Large intestine (tissue), 3 donors: ENCODE results near the gene CCDC182. TPM values are rescaled to one million over a fixed set of nuclear protein-coding genes. Genes with fewer than 3 reads are reported as not detected.

ENCODE experiments used
- DNase-seq, 2 donors: peaks; one replicate each; pipeline versions ENCODE4 v3.0.0 to v3.0.0-alpha.2; 2013
- H3K27ac ChIP-seq: one replicate; pipeline ENCODE4 v1.5.1; 2013; ENCODE audit warnings: low read length
- H3K27me3 ChIP-seq: 2 replicates; pipeline ENCODE4 v1.6.1; 2013; ENCODE audit warnings: low read length; ENCODE audit not compliant: control insufficient read depth, insufficient read depth
- H3K36me3 ChIP-seq: 2 replicates; pipeline ENCODE4 v1.6.1; 2013; ENCODE audit warnings: low read length; ENCODE audit not compliant: control insufficient read depth, insufficient read depth
- H3K4me1 ChIP-seq: one replicate; pipeline ENCODE4 v1.6.1; 2013; ENCODE audit warnings: low read length; ENCODE audit not compliant: control insufficient read depth, insufficient read depth
- H3K4me3 ChIP-seq: one replicate; pipeline ENCODE4 v1.5.1; 2013; ENCODE audit warnings: low read length
- H3K9me3 ChIP-seq: one replicate; pipeline ENCODE4 v1.6.1; 2013; ENCODE audit warnings: mild to moderate bottlenecking, low read depth, low read length, moderate library complexity; ENCODE audit not compliant: control insufficient read depth
- WGBS: methylation state at CpG from one replicate; pipeline ENCODE4 v1.1.5; 2013; ENCODE audit warnings: low lambda C conversion rate; ENCODE audit not compliant: insufficient coverage; 5-methylcytosine and 5-hydroxymethylcytosine counted together
- polyA plus RNA-seq: library from polyadenylated mRNA; unstranded; fragments of 120-200 nt; gene quantifications from one replicate; pipeline ENCODE4 v1.2.1, GENCODE V29; 2013

The CCDC182 gene
- polyA plus RNA-seq, 1 donor, result not detected

DNA sequence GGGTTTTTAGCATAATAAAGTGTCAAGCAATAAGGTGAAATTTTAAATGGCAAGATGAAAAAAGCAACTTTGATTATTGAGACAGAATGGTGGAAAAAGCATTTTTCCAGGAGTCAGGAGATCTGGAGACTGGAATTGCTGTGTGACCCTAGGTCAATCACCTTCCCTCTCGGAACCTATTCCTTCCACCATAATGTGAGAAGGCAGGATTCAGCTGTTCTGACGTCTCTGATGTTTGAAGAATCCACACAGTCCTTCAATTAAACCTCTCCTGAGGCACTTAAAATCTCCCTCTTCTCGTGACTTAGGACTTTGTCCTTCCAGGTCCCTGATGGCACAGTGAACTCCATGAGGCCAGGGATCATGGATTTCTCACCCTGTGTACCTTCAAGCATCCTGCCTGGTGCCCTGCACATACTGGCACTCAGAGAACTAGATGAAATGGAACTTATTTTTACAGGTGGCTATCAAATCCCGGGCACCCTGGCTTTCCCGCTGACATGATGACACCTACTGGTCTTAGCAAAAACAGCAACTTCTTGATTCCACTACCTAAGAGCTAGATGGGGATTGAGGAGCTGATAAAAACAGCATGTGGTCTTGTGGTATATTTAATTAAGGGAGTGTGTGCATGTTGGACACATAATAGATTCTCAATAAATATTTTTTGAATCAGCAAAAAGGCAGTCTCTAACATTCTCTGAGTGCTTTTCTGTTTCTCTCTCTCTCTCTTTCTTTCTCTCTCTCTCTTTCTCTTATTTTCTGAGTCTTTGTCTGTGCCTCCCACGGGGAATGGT is 2.3 kb upstream of the CCDC182 start:
- H3K4me3 ChIP-seq, result no peak overlapping the region
- WGBS, result 0% methylated on average over 1 of the region's 6 CpGs
- H3K36me3 ChIP-seq, result no peaks in the 10 kb centered on the region
- H3K4me1 ChIP-seq, result peaks cover 10% of the 10 kb centered on the region
- peak; percentile 29 to 47 for DNase-seq
- H3K9me3 ChIP-seq, result no peaks in the 10 kb centered on the region
- no peak overlapping the region for H3K27ac ChIP-seq
- peaks cover 3% of the 10 kb centered on the region for H3K27me3 ChIP-seq

DNA sequence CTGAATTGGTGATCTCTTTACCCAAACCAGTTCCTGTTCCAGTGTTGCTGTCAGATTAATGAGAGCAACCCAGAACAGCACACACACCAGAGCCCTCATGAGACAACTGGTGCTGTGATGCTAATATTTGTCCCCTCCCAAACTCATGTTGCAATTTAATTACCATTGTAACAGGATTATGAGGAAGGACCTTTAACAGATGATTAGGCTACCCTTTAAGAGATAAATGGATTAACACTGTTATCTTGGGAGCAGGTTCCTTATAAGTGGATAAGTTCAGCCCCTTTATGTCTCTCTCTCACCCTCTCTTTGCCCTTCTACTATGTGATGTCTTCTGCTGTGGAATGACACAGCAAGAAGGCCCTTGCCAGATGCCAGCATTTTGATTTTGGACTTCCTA is 1.1 kb upstream of the CCDC182 start:
- Histone ChIP-seq H3K9me3 (no peaks in the 10 kb centered on the region), H3K4me3 (no peak overlapping the region), H3K27me3 (peaks cover 3% of the 10 kb centered on the region), H3K27ac (no peak overlapping the region), H3K4me1 (peaks cover 3% of the 10 kb centered on the region), H3K36me3 (no peaks in the 10 kb centered on the region)
- DNase-seq, result no peak

DNA sequence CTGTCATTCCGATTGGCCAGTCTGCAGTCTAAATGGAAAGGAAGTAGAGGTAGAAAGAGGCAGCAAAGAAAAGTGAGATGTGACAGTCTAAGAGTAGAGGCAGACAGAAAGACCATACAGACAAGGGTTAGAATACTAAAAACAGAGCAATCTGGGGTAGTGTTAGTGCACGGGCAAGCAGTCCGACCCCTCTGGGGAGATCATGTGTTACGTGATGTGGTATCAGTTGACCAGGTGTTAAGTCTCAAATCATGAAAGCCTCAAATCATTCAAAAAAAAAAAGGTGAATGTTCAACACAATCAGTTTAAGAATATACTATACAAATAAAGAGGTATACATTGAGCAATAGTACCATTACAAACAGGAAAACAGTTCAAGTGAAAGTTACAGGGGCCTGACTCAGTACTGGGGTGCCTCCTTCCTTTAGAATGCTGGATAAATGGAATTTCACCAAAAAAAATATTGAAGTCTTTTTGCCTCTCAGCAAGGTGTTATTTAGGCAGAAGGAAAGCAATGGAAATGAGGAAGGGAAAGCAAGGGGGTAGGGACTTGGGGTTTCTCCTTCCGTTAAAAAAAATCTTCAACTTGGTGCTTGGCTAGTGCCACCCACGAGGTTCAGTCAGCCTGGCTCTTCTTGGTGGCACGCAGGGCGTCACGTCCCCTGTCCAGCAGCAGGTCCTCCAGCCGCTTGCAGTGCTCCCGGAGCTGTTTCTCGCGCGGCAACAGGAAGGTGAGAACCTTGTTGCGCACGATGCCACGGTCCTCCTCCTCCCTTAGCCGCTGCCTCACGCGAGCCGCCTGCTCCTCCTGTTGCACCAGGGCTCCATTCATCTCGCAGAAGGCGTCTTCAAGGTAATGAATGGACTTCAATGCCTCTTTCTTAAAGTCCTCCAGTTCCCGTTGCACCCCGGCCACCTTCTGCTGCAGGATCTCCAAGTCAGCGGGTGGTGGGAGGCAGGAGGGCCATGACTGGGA is 616 bp downstream of the CCDC182 start:
- 80% methylated on average over 1 of the region's 26 CpGs for WGBS
- no peak for DNase-seq
- H3K27ac ChIP-seq, result no peak overlapping the region
- no peak overlapping the region for H3K4me3 ChIP-seq
- H3K27me3 ChIP-seq, result peaks cover 4% of the 10 kb centered on the region
- H3K9me3 ChIP-seq, result no peaks in the 10 kb centered on the region
- H3K4me1 ChIP-seq, result no peaks in the 10 kb centered on the region
- no peaks in the 10 kb centered on the region for H3K36me3 ChIP-seq

DNA sequence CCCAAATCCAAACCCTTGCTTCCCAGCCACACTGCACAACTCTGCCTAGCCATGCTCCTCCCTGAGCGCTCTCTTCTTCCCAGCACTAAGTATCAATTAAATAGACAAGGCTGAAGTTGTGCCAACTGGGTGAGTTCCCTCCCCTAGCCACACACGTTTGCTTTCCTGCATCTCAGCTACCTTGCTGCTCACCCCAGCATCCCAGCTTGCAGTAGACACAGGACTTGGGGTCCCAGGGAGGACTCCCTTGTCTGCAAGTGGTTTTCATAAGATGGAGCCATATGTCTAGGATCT is 4.9 kb downstream of the CCDC182 start:
- DNase-seq, result no peak
- H3K9me3 ChIP-seq, result no peaks in the 10 kb centered on the region
- WGBS, result no CpG with 5 or more reads among the region's 2 CpGs
- peaks cover 4% of the 10 kb centered on the region for H3K27me3 ChIP-seq
- no peak overlapping the region for H3K4me3 ChIP-seq
- no peaks in the 10 kb centered on the region for H3K4me1 ChIP-seq
- H3K36me3 ChIP-seq, result no peaks in the 10 kb centered on the region
- H3K27ac ChIP-seq, result no peak overlapping the region

DNA sequence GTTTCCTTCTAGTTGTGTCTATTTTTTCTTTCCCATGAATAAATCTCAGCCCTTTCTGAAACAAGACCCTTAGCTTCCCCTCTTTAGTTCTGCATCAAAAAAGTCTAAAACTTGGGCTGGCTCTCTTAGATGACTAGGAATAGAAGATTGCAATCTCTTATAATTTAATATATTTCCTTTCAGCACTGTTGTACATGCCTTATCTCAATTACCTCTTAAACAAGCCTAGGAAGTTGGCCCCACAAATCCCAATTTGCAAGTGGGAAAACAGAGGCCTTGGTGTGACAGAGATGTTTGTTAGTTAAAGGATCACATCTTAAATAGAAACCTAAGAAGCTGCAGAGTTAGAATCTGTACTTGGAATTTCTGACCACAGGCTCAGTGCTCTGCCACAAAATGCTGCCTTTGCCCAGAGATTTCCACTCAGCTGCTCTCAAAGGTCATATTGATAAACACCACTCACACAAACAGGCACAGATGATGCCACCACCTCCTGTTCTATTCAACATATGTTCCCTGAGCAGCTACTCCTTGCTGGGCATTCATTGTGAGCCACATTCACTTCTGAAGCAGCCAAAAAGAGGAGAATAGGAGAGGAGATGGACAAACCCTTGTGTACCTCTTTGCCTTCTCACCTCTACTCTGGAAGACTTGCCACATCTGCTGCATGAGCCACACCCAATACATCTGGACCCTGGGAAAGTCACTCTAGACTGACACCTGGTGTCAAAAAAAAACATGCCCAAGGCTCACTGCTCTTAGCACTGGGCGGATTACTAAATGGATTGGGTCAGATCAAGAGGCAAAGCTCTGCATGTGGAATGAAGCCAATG is 5.5 kb downstream of the CCDC182 start:
- Histone ChIP-seq H3K27me3 (peaks cover 4% of the 10 kb centered on the region), H3K9me3 (no peaks in the 10 kb centered on the region), H3K27ac (no peak overlapping the region), H3K4me3 (no peak overlapping the region), H3K4me1 (no peaks in the 10 kb centered on the region), H3K36me3 (no peaks in the 10 kb centered on the region)
- peak; percentile 23 to 30 for DNase-seq
- no CpG with 5 or more reads among the region's 1 CpG for whole genome bisulfite sequencing

DNA sequence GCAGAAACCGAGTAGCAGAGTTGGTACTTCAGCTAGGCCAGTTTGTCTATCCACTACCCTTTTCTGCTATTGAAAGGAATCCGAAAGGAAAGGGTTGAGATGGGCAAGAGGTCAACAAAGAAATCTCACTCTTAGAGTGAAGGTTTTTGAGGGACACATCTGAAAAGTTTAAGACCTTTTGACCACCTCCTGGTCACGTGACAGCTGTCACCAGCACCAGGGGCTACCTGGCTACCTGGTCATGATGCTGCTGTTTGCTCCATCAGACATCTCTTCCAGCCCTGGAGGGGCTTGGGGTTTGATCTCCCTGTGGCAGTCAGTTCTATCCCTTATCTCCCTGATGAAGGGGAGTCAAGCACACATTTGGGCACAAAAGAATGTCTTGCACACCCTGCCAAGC is 7.6 kb downstream of the CCDC182 start:
- Histone ChIP-seq H3K36me3 (no peaks in the 10 kb centered on the region), H3K27ac (no peak overlapping the region), H3K4me3 (no peak overlapping the region), H3K4me1 (no peaks in the 10 kb centered on the region), H3K27me3 (peaks cover 2% of the 10 kb centered on the region), H3K9me3 (no peaks in the 10 kb centered on the region)
- no CpG with 5 or more reads among the region's 3 CpGs for WGBS
- DNase-seq, result no peak

DNA sequence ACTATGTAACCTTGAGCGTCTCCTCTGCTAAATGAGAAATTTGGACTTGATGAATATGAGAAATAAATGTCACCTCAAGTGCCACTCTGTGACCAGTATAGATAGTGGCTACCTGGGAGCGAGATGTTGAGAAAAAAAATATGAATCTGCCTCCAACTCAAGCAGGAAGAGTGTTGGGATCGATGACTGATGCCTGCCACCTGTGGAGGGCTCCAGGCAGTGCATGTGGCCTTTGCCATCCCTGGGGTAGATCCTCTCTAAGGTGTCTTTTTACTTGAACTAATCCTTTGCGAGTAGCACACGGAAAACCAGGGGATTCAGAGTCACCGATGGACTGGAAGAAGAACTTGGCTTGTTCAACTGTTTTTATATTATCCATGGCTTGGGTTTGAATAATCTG is 9.4 kb downstream of the CCDC182 start:
- Histone ChIP-seq H3K4me1 (no peaks in the 10 kb centered on the region), H3K4me3 (no peak overlapping the region), H3K36me3 (no peaks in the 10 kb centered on the region), H3K27ac (no peak overlapping the region), H3K27me3 (peaks cover 2% of the 10 kb centered on the region), H3K9me3 (no peaks in the 10 kb centered on the region)
- no CpG with 5 or more reads among the region's 6 CpGs for WGBS
- DNase-seq, result no peak

DNA sequence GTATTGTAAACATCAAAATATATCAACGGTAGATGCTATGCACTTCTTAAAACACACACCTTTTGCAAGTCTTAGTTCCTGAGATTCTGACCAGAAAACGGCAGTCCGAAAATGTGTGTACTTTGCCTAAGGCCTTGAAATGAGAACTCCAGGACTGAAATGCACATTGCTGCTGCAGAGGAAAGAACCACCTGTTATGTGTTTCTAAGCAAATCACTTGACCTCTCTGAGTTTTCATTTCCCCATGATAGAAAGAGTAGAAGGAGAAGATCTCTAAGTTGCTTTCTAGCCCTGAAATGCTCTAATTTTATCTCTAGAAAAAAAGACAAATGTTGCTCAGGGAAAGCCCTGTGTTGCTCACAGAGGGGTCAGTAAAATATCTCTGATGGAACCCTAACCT is 9.9 kb downstream of the CCDC182 start:
- H3K4me1 ChIP-seq, result no peaks in the 10 kb centered on the region
- no peaks in the 10 kb centered on the region for H3K36me3 ChIP-seq
- no peak overlapping the region for H3K4me3 ChIP-seq
- H3K27me3 ChIP-seq, result peaks cover 2% of the 10 kb centered on the region
- H3K9me3 ChIP-seq, result no peaks in the 10 kb centered on the region
- H3K27ac ChIP-seq, result no peak overlapping the region
- DNase-seq, result no peak
- no CpG with 5 or more reads among the region's 3 CpGs for WGBS

DNA sequence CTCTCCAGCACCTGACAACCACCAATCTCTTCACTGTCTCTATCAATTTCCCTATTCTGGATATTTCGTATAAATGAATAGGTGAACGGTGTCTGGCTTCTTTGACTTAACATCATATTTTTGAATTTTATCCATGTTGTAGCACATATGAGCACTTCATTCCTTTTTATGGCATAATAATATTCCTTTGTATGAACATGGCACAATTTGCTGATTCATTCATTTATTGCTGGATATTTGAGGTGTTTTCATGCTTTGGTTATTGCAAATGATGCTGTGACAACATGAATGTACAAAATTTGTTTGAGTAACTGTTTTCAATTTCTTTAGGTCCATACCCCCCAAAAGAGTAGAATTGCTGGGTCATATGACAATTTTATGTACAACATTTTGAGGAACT is 12.0 kb downstream of the CCDC182 start:
- DNase-seq, result no peak
- Histone ChIP-seq H3K36me3 (no peaks in the 10 kb centered on the region), H3K27ac (no peak overlapping the region), H3K4me3 (no peak overlapping the region), H3K9me3 (no peaks in the 10 kb centered on the region), H3K4me1 (no peaks in the 10 kb centered on the region), H3K27me3 (no peaks in the 10 kb centered on the region)
- WGBS, result 100% methylated on average over 1 of the region's 2 CpGs

DNA sequence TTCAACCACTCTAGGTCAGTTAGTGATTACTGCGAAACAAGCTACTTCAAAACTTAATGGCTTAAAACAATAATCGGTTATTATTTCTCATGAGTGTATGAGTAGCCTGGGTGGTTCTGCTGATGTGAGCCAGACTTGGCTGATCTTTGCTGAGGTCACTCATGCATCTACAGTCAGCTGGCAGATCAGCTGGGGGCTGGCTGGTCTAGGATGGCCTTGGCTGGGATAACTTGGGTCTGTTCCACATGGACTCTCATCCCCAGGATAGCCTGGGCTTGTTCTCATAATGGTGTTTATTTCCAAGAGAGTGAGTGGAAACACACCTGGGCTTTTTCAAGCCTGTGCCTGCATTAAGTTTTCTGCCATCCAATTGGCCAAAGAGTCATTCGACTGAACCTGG is 13.0 kb downstream of the CCDC182 start:
- Histone ChIP-seq H3K4me3 (no peak overlapping the region), H3K9me3 (no peaks in the 10 kb centered on the region), H3K4me1 (no peaks in the 10 kb centered on the region), H3K36me3 (no peaks in the 10 kb centered on the region), H3K27ac (no peak overlapping the region), H3K27me3 (no peaks in the 10 kb centered on the region)
- no CpG with 5 or more reads among the region's 3 CpGs for WGBS
- DNase-seq, result no peak
